Measurements from ENCODE around the gene KLC4. TPM values are rescaled to one million over a fixed set of nuclear protein-coding genes. Genes with fewer than 3 reads are reported as not detected.
"Not testable (repeated sequence)": the region's sequence is repeated elsewhere in the genome, so short reads cannot be mapped to it uniquely, and the experiment has no call there.

The KLC4 gene
- polyA plus RNA-seq, 1 donor from 2014 or later, result 10.2 TPM

GRCh38 chr6:43107344-43108062 is 48.1 kb downstream of the KLC4 start:
- Mint-ChIP-seq H3K27me3 (no peaks in the 10 kb centered on the region), H3K4me1 (peaks cover 0 to 2% (median 0%) of the 10 kb centered on the region in 3 donors), H3K36me3 (peaks cover 1% of the 10 kb centered on the region), H3K4me3 (no peak overlapping the region), H3K9me3 (no peaks in the 10 kb centered on the region), H3K27ac (no peak overlapping the region)

GRCh38 chr6:43113431-43114260 is 54.2 kb downstream of the KLC4 start:
- Mint-ChIP-seq H3K9me3 (no peaks in the 10 kb centered on the region), H3K27ac (no peak overlapping the region), H3K27me3 (no peaks in the 10 kb centered on the region), H3K4me3 (no peak overlapping the region), H3K36me3 (no peaks in the 10 kb centered on the region), H3K4me1 (no peaks in the 10 kb centered on the region)

GRCh38 chr6:43115365-43115764 is 55.9 kb downstream of the KLC4 start:
- Mint-ChIP-seq H3K27me3 (peaks cover 5% of the 10 kb centered on the region), H3K27ac (no peak overlapping the region), H3K4me1 (no peaks in the 10 kb centered on the region), H3K36me3 (no peaks in the 10 kb centered on the region), H3K9me3 (no peaks in the 10 kb centered on the region), H3K4me3 (no peak overlapping the region)

GRCh38 chr6:43117466-43117865 is 58.0 kb downstream of the KLC4 start:
- H3K4me3 Mint-ChIP-seq, H3K27me3 Mint-ChIP-seq, H3K27ac Mint-ChIP-seq, H3K4me1 Mint-ChIP-seq, H3K36me3 Mint-ChIP-seq, H3K9me3 Mint-ChIP-seq: not testable (repeated sequence)

GRCh38 chr6:43119482-43119881 is 60.1 kb downstream of the KLC4 start:
- Mint-ChIP-seq H3K4me1 (no peaks in the 10 kb centered on the region), H3K9me3 (no peaks in the 10 kb centered on the region), H3K27me3 (peaks cover 6% of the 10 kb centered on the region), H3K4me3 (no peak overlapping the region), H3K27ac (no peak overlapping the region), H3K36me3 (no peaks in the 10 kb centered on the region)

GRCh38 chr6:43120101-43120763 is 60.8 kb downstream of the KLC4 start:
- H3K9me3 Mint-ChIP-seq, result no peaks in the 10 kb centered on the region
- no peak overlapping the region for H3K27ac Mint-ChIP-seq
- no peaks in the 10 kb centered on the region for H3K36me3 Mint-ChIP-seq
- no peak overlapping the region for H3K4me3 Mint-ChIP-seq
- H3K27me3 Mint-ChIP-seq, result peaks cover 6% of the 10 kb centered on the region
- H3K4me1 Mint-ChIP-seq, result no peaks in the 10 kb centered on the region

GRCh38 chr6:43120944-43121913 is 61.8 kb downstream of the KLC4 start:
- Mint-ChIP-seq H3K4me3 (no peak overlapping the region), H3K27ac (no peak overlapping the region), H3K4me1 (no peaks in the 10 kb centered on the region)

GRCh38 chr6:43122146-43122545 is 62.7 kb downstream of the KLC4 start:
- Mint-ChIP-seq H3K27ac (no peak overlapping the region), H3K27me3 (peaks cover 8% of the 10 kb centered on the region), H3K36me3 (no peaks in the 10 kb centered on the region), H3K4me3 (no peak overlapping the region), H3K9me3 (no peaks in the 10 kb centered on the region), H3K4me1 (no peaks in the 10 kb centered on the region)

More at GRCh38 chr6:43120944-43121913, 61.8 kb downstream of the KLC4 start:
- Mint-ChIP-seq H3K9me3 (no peaks in the 10 kb centered on the region), H3K36me3 (no peaks in the 10 kb centered on the region), H3K27me3 (peaks cover 6% of the 10 kb centered on the region)

- Mint-ChIP-seq H3K27me3 (peaks cover 8% of the 10 kb centered on the region), H3K4me1 (peaks cover 0 to 2% (median 0%) of the 10 kb centered on the region in 3 donors), H3K36me3 (no peaks in the 10 kb centered on the region), H3K27ac (no peak overlapping the region), H3K4me3 (no peak overlapping the region), H3K9me3 (no peaks in the 10 kb centered on the region)
These were observed 64.3 kb downstream of the KLC4 start for GRCh38 chr6:43123461-43124314.

- H3K36me3 Mint-ChIP-seq, result no peaks in the 10 kb centered on the region
- H3K4me1 Mint-ChIP-seq, result peaks cover 0 to 2% (median 0%) of the 10 kb centered on the region in 3 donors
- no peaks in the 10 kb centered on the region for H3K9me3 Mint-ChIP-seq
- H3K4me3 Mint-ChIP-seq, result no peak overlapping the region
- no peak overlapping the region for H3K27ac Mint-ChIP-seq
- H3K27me3 Mint-ChIP-seq, result peaks cover 8% of the 10 kb centered on the region
These were observed 65.0 kb downstream of the KLC4 start for GRCh38 chr6:43124481-43124880.

Other genes starting within 250 kb of the KLC4 start
- gene RPL7L1, start 180.0 kb upstream of the KLC4 start, polyA plus RNA-seq, result 72.3 TPM
- 1.0 TPM for gene PTCRA, start 143.6 kb upstream of the KLC4 start, polyA plus RNA-seq
- gene CNPY3, start 130.2 kb upstream of the KLC4 start, polyA plus RNA-seq, result 272 TPM
- gene GNMT, start 98.9 kb upstream of the KLC4 start, polyA plus RNA-seq, result 1.2 TPM
- 12.7 TPM for gene PEX6, start 80.5 kb upstream of the KLC4 start, polyA plus RNA-seq
- 17.5 TPM for gene PPP2R5D, start 75.1 kb upstream of the KLC4 start, polyA plus RNA-seq
- gene MEA1, start 45.7 kb upstream of the KLC4 start, polyA plus RNA-seq, result 76.3 TPM
- gene KLHDC3, start 45.4 kb upstream of the KLC4 start, polyA plus RNA-seq, result 60.3 TPM
- 54.8 TPM for gene RRP36, start 38.0 kb upstream of the KLC4 start, polyA plus RNA-seq
- gene CUL7, start 5.8 kb upstream of the KLC4 start, polyA plus RNA-seq, result 5.3 TPM
- gene MRPL2, start 197 bp upstream of the KLC4 start, polyA plus RNA-seq, result 50.5 TPM
- not detected for gene PTK7, start 16.7 kb downstream of the KLC4 start, polyA plus RNA-seq
- 5.0 TPM for gene SRF, start 111.6 kb downstream of the KLC4 start, polyA plus RNA-seq
- gene CUL9, start 122.6 kb downstream of the KLC4 start, polyA plus RNA-seq, result 13.1 TPM
- gene DNPH1, start 169.8 kb downstream of the KLC4 start, polyA plus RNA-seq, result 125 TPM
- 0.04 TPM for gene TTBK1, start 183.8 kb downstream of the KLC4 start, polyA plus RNA-seq
- not detected for gene SLC22A7, start 238.6 kb downstream of the KLC4 start, polyA plus RNA-seq
- 2.9 TPM for gene CRIP3, start 249.2 kb downstream of the KLC4 start, polyA plus RNA-seq